Loucy (cell line): ENCODE measurements around the gene OPRM1.

ENCODE experiments used
- H2AFZ ChIP-seq: fragments of 200-600 bp; sonication (generic); 2 replicates; pipeline ENCODE4 v1.6.0; 2016; ENCODE audit warnings: antibody characterized with exemption, mild to moderate bottlenecking, low read length, moderate library complexity
- H3F3A ChIP-seq: fragments of 200-600 bp; 2 replicates; pipeline ENCODE4 v1.6.0; 2016; ENCODE audit warnings: antibody characterized with exemption, low read depth, mild to moderate bottlenecking
- H3K27me3 ChIP-seq: fragments of 200-600 bp; sonication (generic); 2 replicates; pipeline ENCODE4 v1.6.1; 2014; ENCODE audit warnings: low read length, mild to moderate bottlenecking; ENCODE audit not compliant: insufficient read depth, poor library complexity, severe bottlenecking
- H3K36me3 ChIP-seq: fragments of 200-600 bp; sonication (generic); 2 replicates; pipeline ENCODE4 v1.6.1; 2016; ENCODE audit warnings: low read length; ENCODE audit not compliant: insufficient read depth
- H3K4me1 ChIP-seq: fragments of 200-600 bp; sonication (generic); 2 replicates; pipeline ENCODE4 v1.5.1; 2014; ENCODE audit warnings: low read length, mild to moderate bottlenecking; ENCODE audit not compliant: insufficient read depth, poor library complexity, severe bottlenecking
- H3K4me2 ChIP-seq: fragments of 200-600 bp; sonication (generic); 2 replicates; pipeline ENCODE4 v1.6.0; 2014; ENCODE audit warnings: antibody characterized with exemption, low read length, low read depth, mild to moderate bottlenecking; ENCODE audit not compliant: poor library complexity, severe bottlenecking
- H3K4me3 ChIP-seq: fragments of 200-600 bp; sonication (generic); 2 replicates; pipeline ENCODE4 v1.5.1; 2014; ENCODE audit warnings: low read length, mild to moderate bottlenecking, mixed read lengths; ENCODE audit not compliant: poor library complexity, severe bottlenecking
- H3K79me2 ChIP-seq: fragments of 200-600 bp; sonication (generic); 2 replicates; pipeline ENCODE4 v1.6.1; 2014; ENCODE audit warnings: low read length; ENCODE audit not compliant: insufficient read depth
- H3K9ac ChIP-seq: fragments of 200-600 bp; sonication (generic); 2 replicates; pipeline ENCODE4 v1.6.0; 2014; ENCODE audit warnings: mild to moderate bottlenecking, low read depth, low read length, moderate library complexity; ENCODE audit not compliant: poor library complexity, severe bottlenecking
- H3K9me2 ChIP-seq: fragments of 200-600 bp; sonication (generic); replicated peaks from 2 replicates; pipeline ENCODE4 v1.6.1; 2016; ENCODE audit warnings: low read depth, low read length, mixed read lengths
- H3K9me3 ChIP-seq: fragments of 200-600 bp; sonication (generic); 2 replicates; pipeline ENCODE4 v1.6.1; 2014; ENCODE audit warnings: mild to moderate bottlenecking, antibody characterized with exemption, low read length, low read depth; ENCODE audit not compliant: insufficient read depth
- H4K20me1 ChIP-seq: fragments of 200-600 bp; sonication (generic); 2 replicates; pipeline ENCODE4 v1.6.0; 2014; ENCODE audit warnings: antibody characterized with exemption, low read length, mild to moderate bottlenecking; ENCODE audit not compliant: insufficient read depth, poor library complexity, severe bottlenecking
- EZH2phosphoT487 ChIP-seq: fragments of 200-600 bp; IDR thresholded peaks from 2 replicates; pipeline ENCODE4 v1.6.1; 2018; ENCODE audit warnings: antibody characterized with exemption, mild to moderate bottlenecking, moderate library complexity, borderline replicate concordance
- TF ChIP-seq, protein P1 (sequence below): fragments of 200-600 bp; sonication (generic); conservative IDR thresholded peaks from 2 replicates; pipeline ENCODE4 v1.5.1; 2014; ENCODE audit warnings: mild to moderate bottlenecking, antibody characterized with exemption, low read length

The OPRM1 gene

GRCh38 chr6:154209555-154209954 is 170.5 kb downstream of the OPRM1 start:
- Histone ChIP-seq H3K79me2 (no peaks in the 10 kb centered on the region), H2AFZ (no peak overlapping the region), H3K9me2 (no peaks in the 10 kb centered on the region), H3K36me3 (no peaks in the 10 kb centered on the region), H3K9ac (no peak overlapping the region), H3F3A (no peaks in the 10 kb centered on the region), H3K4me3 (no peak overlapping the region), H3K9me3 (no peaks in the 10 kb centered on the region), H3K27me3 (no peaks in the 10 kb centered on the region), H3K4me2 (no peak overlapping the region), H4K20me1 (no peaks in the 10 kb centered on the region), H3K4me1 (no peaks in the 10 kb centered on the region)
- TF ChIP-seq, protein P1, sequence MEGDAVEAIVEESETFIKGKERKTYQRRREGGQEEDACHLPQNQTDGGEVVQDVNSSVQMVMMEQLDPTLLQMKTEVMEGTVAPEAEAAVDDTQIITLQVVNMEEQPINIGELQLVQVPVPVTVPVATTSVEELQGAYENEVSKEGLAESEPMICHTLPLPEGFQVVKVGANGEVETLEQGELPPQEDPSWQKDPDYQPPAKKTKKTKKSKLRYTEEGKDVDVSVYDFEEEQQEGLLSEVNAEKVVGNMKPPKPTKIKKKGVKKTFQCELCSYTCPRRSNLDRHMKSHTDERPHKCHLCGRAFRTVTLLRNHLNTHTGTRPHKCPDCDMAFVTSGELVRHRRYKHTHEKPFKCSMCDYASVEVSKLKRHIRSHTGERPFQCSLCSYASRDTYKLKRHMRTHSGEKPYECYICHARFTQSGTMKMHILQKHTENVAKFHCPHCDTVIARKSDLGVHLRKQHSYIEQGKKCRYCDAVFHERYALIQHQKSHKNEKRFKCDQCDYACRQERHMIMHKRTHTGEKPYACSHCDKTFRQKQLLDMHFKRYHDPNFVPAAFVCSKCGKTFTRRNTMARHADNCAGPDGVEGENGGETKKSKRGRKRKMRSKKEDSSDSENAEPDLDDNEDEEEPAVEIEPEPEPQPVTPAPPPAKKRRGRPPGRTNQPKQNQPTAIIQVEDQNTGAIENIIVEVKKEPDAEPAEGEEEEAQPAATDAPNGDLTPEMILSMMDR: no peak
- TF ChIP-seq EZH2phosphoT487: no peak

- H3K4me2 ChIP-seq: no peak overlapping the region
- no peaks in the 10 kb centered on the region for H4K20me1 ChIP-seq
- H3K9me3 ChIP-seq: no peaks in the 10 kb centered on the region
- no peaks in the 10 kb centered on the region for H3K36me3 ChIP-seq
- H3K4me1 ChIP-seq: no peaks in the 10 kb centered on the region
- H3K4me3 ChIP-seq: no peak overlapping the region
- no peaks in the 10 kb centered on the region for H3K9me2 ChIP-seq
- no peaks in the 10 kb centered on the region for H3F3A ChIP-seq
- TF ChIP-seq, protein P1: no peak
- TF ChIP-seq EZH2phosphoT487: no peak
- H2AFZ ChIP-seq: no peak overlapping the region
- H3K79me2 ChIP-seq: no peaks in the 10 kb centered on the region
- no peaks in the 10 kb centered on the region for H3K27me3 ChIP-seq
- H3K9ac ChIP-seq: no peak overlapping the region
Measured at GRCh38 chr6:154210678-154211077, 171.6 kb downstream of the OPRM1 start.

DNA sequence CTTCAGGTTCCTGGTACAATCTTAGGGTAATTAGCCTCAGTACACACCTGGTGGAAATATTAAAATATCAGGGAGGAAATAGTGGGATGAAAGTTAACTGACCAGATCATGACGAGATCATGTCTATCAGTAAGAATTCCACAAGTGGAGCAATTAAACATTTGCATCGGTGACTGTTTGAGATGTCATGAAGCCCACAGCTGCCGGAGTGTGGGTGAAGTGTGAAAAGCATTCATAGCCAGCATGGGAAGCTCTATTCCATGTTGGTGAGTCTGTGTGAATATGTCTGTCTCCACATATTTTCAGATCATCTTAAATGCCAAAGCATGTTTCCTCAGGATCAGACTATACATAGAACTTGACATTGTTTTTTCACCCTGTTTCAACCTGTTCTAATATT is 174.7 kb downstream of the OPRM1 start:
- Histone ChIP-seq H3K9ac (no peak overlapping the region), H3K9me3 (no peaks in the 10 kb centered on the region), H3K4me3 (no peak overlapping the region), H3K27me3 (no peaks in the 10 kb centered on the region), H3K36me3 (no peaks in the 10 kb centered on the region), H3K4me1 (peaks cover 7% of the 10 kb centered on the region), H2AFZ (no peak overlapping the region), H3K9me2 (no peaks in the 10 kb centered on the region), H3K4me2 (no peak overlapping the region), H3F3A (no peaks in the 10 kb centered on the region), H3K79me2 (no peaks in the 10 kb centered on the region), H4K20me1 (no peaks in the 10 kb centered on the region)
- no peak for TF ChIP-seq EZH2phosphoT487
- TF ChIP-seq, protein P1: no peak
